NCI-H187 (cell line): ENCODE results near the gene SMARCD1.
A peak's percentile ranks its signal among the peaks of the same experiment; 100 is the strongest.
"Not testable (repeated sequence)": the region's sequence is repeated elsewhere in the genome, so short reads cannot be mapped to it uniquely, and the experiment has no call there.

ENCODE experiments used
- DNase-seq, 2 experiments: peaks; one replicate each; lab custom pipeline; 2025; lab: John Stamatoyannopoulos, UW

SMARCD1 gene

GRCh38 chr12:50077099-50077498, 8.0 kb upstream of the SMARCD1 start:
- DNase-seq, result no peak

GRCh38 chr12:50078281-50078680, 6.9 kb upstream of the SMARCD1 start:
- DNase-seq, result no peak

GRCh38 chr12:50079771-50080170, 5.4 kb upstream of the SMARCD1 start:
- no peak for DNase-seq

GRCh38 chr12:50081096-50081808, 3.9 kb upstream of the SMARCD1 start:
- DNase-seq, result no peak

GRCh38 chr12:50082644-50083043, 2.5 kb upstream of the SMARCD1 start:
- DNase-seq, result no peak

- no peak for DNase-seq
These were observed 1.8 kb upstream of the SMARCD1 start for GRCh38 chr12:50083301-50083700.

GRCh38 chr12:50084409-50084774, 750 bp upstream of the SMARCD1 start:
- DNase-seq, result not testable (repeated sequence)

- DNase-seq, result no peak
These were observed 502 bp downstream of the SMARCD1 start for GRCh38 chr12:50085615-50086072.

- no peak for DNase-seq
These were observed 1.0 kb downstream of the SMARCD1 start for GRCh38 chr12:50086148-50086547.

- no peak for DNase-seq
These were observed 2.0 kb downstream of the SMARCD1 start for GRCh38 chr12:50087151-50087550.

- DNase-seq, result no peak
These were observed 2.9 kb downstream of the SMARCD1 start for GRCh38 chr12:50087995-50088394.

- peak in 1 of 2 experiments; percentile 60 for DNase-seq
These were observed 3.6 kb downstream of the SMARCD1 start for GRCh38 chr12:50088577-50089335.

GRCh38 chr12:50089730-50090129, 4.6 kb downstream of the SMARCD1 start:
- DNase-seq, result no peak

GRCh38 chr12:50090391-50090790, 5.2 kb downstream of the SMARCD1 start:
- DNase-seq, result no peak

GRCh38 chr12:50097952-50098351, 12.8 kb downstream of the SMARCD1 start:
- DNase-seq, result no peak

- no peak for DNase-seq
These were observed 14.3 kb downstream of the SMARCD1 start for GRCh38 chr12:50099302-50100008.

- no peak for DNase-seq
These were observed 15.4 kb downstream of the SMARCD1 start for GRCh38 chr12:50100561-50100960.

- no peak for DNase-seq
These were observed 16.5 kb downstream of the SMARCD1 start for GRCh38 chr12:50101663-50102062.

- DNase-seq, result no peak
These were observed 17.0 kb downstream of the SMARCD1 start for GRCh38 chr12:50102131-50102531.

- DNase-seq, result no peak
These were observed 17.6 kb downstream of the SMARCD1 start for GRCh38 chr12:50102646-50103309.

GRCh38 chr12:50103351-50103750, 18.2 kb downstream of the SMARCD1 start:
- DNase-seq, result no peak

- peak; percentile 71 to 80 for DNase-seq
These were observed 18.7 kb downstream of the SMARCD1 start, which contains the start of gene GPD1 for GRCh38 chr12:50103767-50104321. GPD1 (plus strand) TSS chr12:50104008; CDS start chr12:50104051, 43 bp downstream.
